Measurements from ENCODE around the gene COL1A2. TPM values are rescaled to one million over a fixed set of nuclear protein-coding genes. Genes with fewer than 3 reads are reported as not detected.

The COL1A2 gene
- total and polyA plus RNA-seq, 2 of the 8 experiments (the other 6 are each of a cell fraction or from before 2014, with no cell fraction given): 45.2 to 87.2 TPM

DNA sequence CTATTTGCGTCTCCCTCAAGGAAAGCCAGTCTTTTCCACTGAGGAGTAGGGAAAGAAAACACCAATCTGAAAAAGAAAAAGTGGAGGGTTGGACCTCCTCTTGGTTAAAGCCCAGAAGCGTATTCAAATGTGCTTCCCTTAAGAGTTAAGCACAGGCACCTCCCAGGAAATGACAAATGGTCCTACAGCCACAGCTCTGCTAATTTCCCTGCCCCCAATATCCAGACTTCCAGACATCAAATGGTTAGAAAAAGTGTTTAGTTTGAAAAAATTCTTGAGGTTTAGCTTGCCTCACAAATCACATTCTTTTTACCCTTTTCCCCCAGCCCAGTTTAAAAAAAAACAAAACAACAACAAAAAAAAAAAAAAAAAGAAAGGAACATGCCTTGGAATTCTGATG is 19.0 kb upstream of the COL1A2 start:
- Histone ChIP-seq H3K79me1 (ENCODE audit: low read depth, low read length) (no peaks in the 10 kb centered on the region), H3K79me2 (ENCODE audit: control insufficient read depth in 1 of 2, insufficient read depth in 2 of 2, low read length in 2 of 2) (no peaks in the 10 kb centered on the region), H2BK15ac (ENCODE audit: low read length) (no peak overlapping the region), H3K9ac (replicated peaks in 1 of 4; ENCODE audit: extremely low read depth in 1 of 4, low read depth in 3 of 4, low read length in 3 of 4) (no peak overlapping the region), H3K18ac (ENCODE audit: extremely low read depth, low read length) (no peak overlapping the region; the same call in 1 of the 2 replicates), H4K5ac (ENCODE audit: insufficient read length, low read depth, low read length) (peak overlapping the region; percentile 66), H4K8ac (ENCODE audit: extremely low read depth, insufficient read depth, low read length) (no peak overlapping the region), H2BK5ac (ENCODE audit: low read depth, low read length) (no peak overlapping the region), H2BK20ac (ENCODE audit: low read length) (no peak overlapping the region; the same call in 1 of the 2 replicates), H3K4ac (replicated peaks; ENCODE audit: insufficient read length, low read depth, low read length) (no peak overlapping the region), H4K20me1 (replicated peaks in 1 of 2; ENCODE audit: control insufficient read depth in 1 of 2, insufficient read depth in 2 of 2, low read length in 2 of 2) (no peaks in the 10 kb centered on the region), H3K9me3 (ENCODE audit: insufficient read depth in 2 of 2, low read depth in 1 of 2, low read length in 1 of 2) (no peaks in the 10 kb centered on the region), H3K36me3 (ENCODE audit: control insufficient read depth in 2 of 4, insufficient read depth in 4 of 4, low read length in 3 of 4) (no peaks in the 10 kb centered on the region; a peak in 1 of 8 replicates), H3K4me3 (ENCODE audit: extremely low read depth in 1 of 4, insufficient read depth in 2 of 4, low read depth in 3 of 4, low read length in 4 of 4) (peak overlapping the region in 1 of 4 experiments; percentile 35; a peak in 1 of 8 replicates), H3K56ac (replicated peaks; ENCODE audit: insufficient read length, low read depth, low read length) (no peak overlapping the region), H2BK120ac (replicated peaks; ENCODE audit: low read depth, low read length) (no peak overlapping the region), H2AK5ac (ENCODE audit: low read depth, low read length) (no peak overlapping the region), H3K23ac (ENCODE audit: insufficient read length) (no peak overlapping the region), H3K27ac (ENCODE audit: low read depth, low read length) (no peak overlapping the region), H2BK12ac (ENCODE audit: low read depth, low read length) (no peak overlapping the region), H3K4me1 (replicated peaks in 1 of 4; ENCODE audit: control insufficient read depth in 3 of 4, insufficient read depth in 4 of 4, low read length in 3 of 4) (peaks cover 0 to 10% (median 3%) of the 10 kb centered on the region in 4 experiments; a peak in 5 of 7 replicates), H4K91ac (replicated peaks; ENCODE audit: insufficient read length, low read length) (no peak overlapping the region), H2AFZ (ENCODE audit: low read length) (0 out of 2 replicates have a peak overlapping the region, but pooled peaks have one; percentile 20), H3K23me2 (ENCODE audit: low read depth, low read length) (no peaks in the 10 kb centered on the region), H3K4me2 (ENCODE audit: insufficient read depth in 1 of 2, low read depth in 2 of 2, low read length in 2 of 2) (peak overlapping the region; percentile 60 to 61), H3K14ac (ENCODE audit: insufficient read length) (no peak overlapping the region), H3K27me3 (replicated peaks in 1 of 4; ENCODE audit: control insufficient read depth in 3 of 4, extremely low read depth in 1 of 4, insufficient read depth in 3 of 4, low read length in 3 of 4) (no peaks in the 10 kb centered on the region)
- FAIRE-seq: no peak
- ChIA-PET CTCF (ENCODE audit: partially characterized antibody) (interaction anchor here (1.3 to 2.1 kb wide), 4 partner anchors 20 to 87 kb away, joined by 3 to 9 read pairs (median 6); partner anchors contain the start of gene COL1A2), POLR2A (ENCODE audit: partially characterized antibody) (interaction anchor here (0.6 kb wide), 1 partner anchor 86 kb away, joined by 3 read pairs; no protein-coding TSS in a partner anchor)
- 18% methylated on average over 2 of the region's 2 CpGs; no CpG with 5 or more reads in 1 of the 2 experiments for WGBS, 2 experiments (ENCODE audit: extremely low coverage in 1 of 2, insufficient coverage in 1 of 2, insufficient read length in 1 of 2, insufficient replicate concordance in 2 of 2, low coverage in 1 of 2, low lambda C conversion rate in 2 of 2, missing lambda C conversion rate in 1 of 2)
- DNase-seq (ENCODE audit: low read depth in 1 of 2, low spot score in 2 of 2): no peak
- TF ChIP-seq BRCA1 (IDR thresholded peaks at IDR 0.05; ENCODE audit: low read depth, low read length) (no peak), EP300 (IDR thresholded peaks at IDR 0.05; ENCODE audit: borderline replicate concordance in 1 of 2, low read depth in 2 of 2, low read length in 2 of 2) (no peak), RFX5 (IDR thresholded peaks at IDR 0.05; ENCODE audit: borderline replicate concordance, low read depth, low read length) (no peak), TAF1 (IDR thresholded peaks at IDR 0.05; ENCODE audit: low read depth, low read length) (no peak), HDAC2 (IDR thresholded peaks at IDR 0.05; ENCODE audit: borderline replicate concordance in 1 of 2, low read depth in 2 of 2, low read length in 2 of 2) (no peak), SP1 (IDR thresholded peaks at IDR 0.05; ENCODE audit: low read depth, low read length) (no peak), POU5F1 (IDR thresholded peaks at IDR 0.05; ENCODE audit: low read depth, low read length) (no peak), SRF (IDR thresholded peaks at IDR 0.05; ENCODE audit: low read depth, low read length) (no peak)
